HG02938 (cell line): ENCODE results near the gene DISC1.

ENCODE experiments used
- ATAC-seq: cut with Tn5 transposase; IDR thresholded peaks from one replicate; pipeline ENCODE4 v1.9.1; 2021; ENCODE audit warnings: mild to moderate bottlenecking, moderate library complexity; ENCODE audit not compliant: unreplicated experiment

DISC1 gene

GRCh38 chr1:231694465-231695077 lies 68.0 kb downstream of the DISC1 start:
- no peak for ATAC-seq

GRCh38 chr1:231695439-231696255 lies 69.1 kb downstream of the DISC1 start:
- no peak for ATAC-seq

- ATAC-seq: no peak
These were observed 73.2 kb downstream of the DISC1 start for GRCh38 chr1:231699784-231700183.

- ATAC-seq: no peak
These were observed 74.7 kb downstream of the DISC1 start for GRCh38 chr1:231701306-231701705.

GRCh38 chr1:231702331-231702730 lies 75.7 kb downstream of the DISC1 start:
- ATAC-seq: no peak

- ATAC-seq: no peak
These were observed 76.2 kb downstream of the DISC1 start for GRCh38 chr1:231702804-231703203.

GRCh38 chr1:231705806-231706760 lies 79.5 kb downstream of the DISC1 start:
- no peak for ATAC-seq

GRCh38 chr1:231706934-231707333 lies 80.3 kb downstream of the DISC1 start:
- no peak for ATAC-seq

GRCh38 chr1:231707407-231707806 lies 80.8 kb downstream of the DISC1 start:
- ATAC-seq: no peak

- no peak for ATAC-seq
These were observed 81.8 kb downstream of the DISC1 start for GRCh38 chr1:231708394-231708793.

GRCh38 chr1:231714440-231714839 lies 87.8 kb downstream of the DISC1 start:
- no peak for ATAC-seq

GRCh38 chr1:231715816-231716722 lies 89.5 kb downstream of the DISC1 start:
- ATAC-seq: no peak

GRCh38 chr1:231716879-231717278 lies 90.3 kb downstream of the DISC1 start:
- ATAC-seq: no peak

- no peak for ATAC-seq
These were observed 93.0 kb downstream of the DISC1 start for GRCh38 chr1:231719485-231720183.

GRCh38 chr1:231720652-231721325 lies 94.2 kb downstream of the DISC1 start:
- no peak for ATAC-seq

- ATAC-seq: no peak
These were observed 94.8 kb downstream of the DISC1 start for GRCh38 chr1:231721436-231721835.

- no peak for ATAC-seq
These were observed 95.8 kb downstream of the DISC1 start for GRCh38 chr1:231722356-231722755.

- ATAC-seq: no peak
These were observed 96.6 kb downstream of the DISC1 start for GRCh38 chr1:231723146-231723545.

- ATAC-seq: no peak
These were observed 97.5 kb downstream of the DISC1 start for GRCh38 chr1:231724041-231724440.
